Activated CD8-positive, alpha-beta memory T cell treated with anti-CD3 and anti-CD28 coated beads, Interleukin-2, amount 50 U/mL, for 1 hour (primary cell): ENCODE data around the gene OR4B1.

Experiments used
- DNase-seq: peaks from one replicate; pipeline ENCODE4 v3.0.0-alpha.2; 2020; ENCODE audit errors: extremely low read depth

OR4B1 gene

DNA sequence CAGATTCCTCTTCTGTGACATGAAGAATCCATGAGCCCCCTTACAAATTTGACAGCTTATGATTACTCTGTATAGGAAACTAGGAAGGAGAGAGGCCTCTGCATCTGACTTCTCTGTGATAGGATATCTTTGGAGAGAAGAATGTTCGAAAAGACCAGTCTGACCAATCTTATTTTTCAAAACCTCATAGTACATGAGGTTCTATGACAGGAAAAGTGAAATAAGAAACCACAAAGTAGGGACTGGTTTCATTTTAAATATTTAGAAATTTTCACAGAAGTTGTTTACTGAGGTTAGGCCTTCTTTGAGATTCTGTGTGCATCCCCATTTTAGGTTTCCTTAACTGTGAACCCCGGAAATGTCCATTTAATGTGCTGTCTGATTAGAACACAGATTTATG, 45.0 kb downstream of the OR4B1 start:
- DNase-seq: no peak

DNA sequence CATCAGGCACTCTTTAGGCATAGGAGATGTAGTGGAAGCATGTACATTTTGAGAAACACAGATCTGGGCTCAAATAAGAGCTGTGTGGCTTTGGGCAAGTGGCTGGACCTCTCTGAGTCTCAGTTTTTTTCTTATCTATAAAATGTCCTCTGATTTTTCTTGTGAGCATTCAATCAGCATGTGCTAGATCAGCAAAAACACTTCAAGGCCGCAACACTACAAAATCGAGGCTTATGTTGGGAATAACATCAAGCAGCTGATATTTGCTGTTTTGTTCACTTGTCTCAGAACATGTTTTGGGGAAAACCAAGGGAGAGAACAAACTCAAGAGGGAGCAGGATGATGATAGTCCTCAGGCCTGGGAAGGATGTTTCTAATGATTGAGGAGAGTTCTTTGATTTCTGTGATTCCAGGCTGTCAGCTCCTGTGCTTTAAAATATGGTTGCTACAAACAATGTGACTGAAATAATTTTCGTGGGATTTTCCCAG, 46.9 kb downstream of the OR4B1 start, which contains the start of gene OR4X1:
Gene OR4X1, plus strand, starts transcription at position 439 of the 489 bp plus-strand sequence. Its CDS starts 0 bp downstream, at position 439.
- DNase-seq: no peak
